B cell (primary cell): ENCODE measurements around the gene AKR1B1. TPM values are rescaled to one million over a fixed set of nuclear protein-coding genes. Genes with fewer than 3 reads are reported as not detected.

Source experiments
- ATAC-seq: fragments of 200-7000 bp; cut with Tn5 transposase; one replicate; pipeline ENCODE4 v1.10.0; 2021; ENCODE audit warnings: low read depth, mild to moderate bottlenecking, moderate number of reproducible peaks, moderate library complexity
- CTCF ChIA-PET: fragments of 350-600 bp; sonication (Branson Sonifier 250); formaldehyde crosslinking; loops from one replicate; lab custom pipeline; 2021; ENCODE audit warnings: antibody characterized with exemption, inconsistent platforms; lab: Charles Lee
- POLR2A ChIA-PET: fragments of 350-600 bp; sonication (Branson Sonifier 250); formaldehyde crosslinking; loops from one replicate; lab custom pipeline; 2021; ENCODE audit warnings: antibody characterized with exemption; lab: Charles Lee
- DNase-seq: peaks from one replicate; pipeline ENCODE4 v3.0.0; 2013
- H2AFZ ChIP-seq: 2 replicates; pipeline ENCODE4 v1.6.1; 2012; ENCODE audit warnings: mild to moderate bottlenecking, low read depth, low read length; ENCODE audit not compliant: insufficient read depth, poor library complexity, severe bottlenecking
- H3K27ac ChIP-seq, 2 donors: 1 replicate in 1 of 2; 2 replicates in 1 of 2; pipeline ENCODE4 v1.5.1; 2012 to 2013; ENCODE audit warnings: low read length in 2 of 2, mild to moderate bottlenecking in 2 of 2, moderate library complexity in 1 of 2
- H3K27me3 ChIP-seq, 4 experiments: fragments of 200-600 bp in 1 of 4; sonication (generic) in 1 of 4; replicated peaks in 1 of 4; 1 replicate in 2 of 4; 2 replicates in 2 of 4; pipeline versions ENCODE4 v1.6.1 to v1.7.0; 2013 to 2016; ENCODE audit warnings: low read length in 3 of 4, mild to moderate bottlenecking in 2 of 4, mixed read lengths in 1 of 4, moderate library complexity in 1 of 4; ENCODE audit not compliant: insufficient read depth in 4 of 4, control insufficient read depth in 3 of 4; ENCODE audit errors: control extremely low read depth in 1 of 4
- H3K36me3 ChIP-seq, 2 experiments: replicated peaks in 1 of 2; 1 replicate in 1 of 2; 2 replicates in 1 of 2; pipeline versions ENCODE4 v1.6.1 to v1.7.1; 2013; ENCODE audit warnings: low read length in 1 of 2; ENCODE audit not compliant: insufficient read depth in 2 of 2, control insufficient read depth in 1 of 2; ENCODE audit errors: control extremely low read depth in 1 of 2, extremely low read depth in 1 of 2
- H3K4me1 ChIP-seq, 2 donors: fragments of 200-600 bp in 1 of 2; sonication (generic) in 1 of 2; 1 replicate in 1 of 2; 2 replicates in 1 of 2; pipeline versions ENCODE4 v1.5.1 to v1.6.1; 2013 to 2017; ENCODE audit warnings: low read length in 2 of 2; ENCODE audit not compliant: control insufficient read depth in 2 of 2, insufficient read depth in 2 of 2
- H3K4me2 ChIP-seq: replicated peaks from 2 replicates; pipeline ENCODE3; 2012; ENCODE audit warnings: mild to moderate bottlenecking, low read depth, low read length; ENCODE audit not compliant: poor library complexity, severe bottlenecking
- H3K4me3 ChIP-seq, 5 experiments: fragments of 200-600 bp in 1 of 5; sonication (generic) in 1 of 5; 1 replicate in 3 of 5; 2 replicates in 2 of 5; pipeline versions ENCODE4 v1.5.1 to v1.7.0; 2011 to 2016; ENCODE audit warnings: low read length in 4 of 5, mild to moderate bottlenecking in 4 of 5, low read depth in 2 of 5, control low read depth in 1 of 5, moderate library complexity in 1 of 5; ENCODE audit not compliant: insufficient read depth in 1 of 5; ENCODE audit errors: control extremely low read depth in 1 of 5, extremely low read depth in 1 of 5
- H3K79me2 ChIP-seq: fragments of 200-600 bp; sonication (generic); one replicate; pipeline ENCODE4 v1.6.0; 2016; ENCODE audit warnings: low read length; ENCODE audit not compliant: control insufficient read depth, insufficient read depth
- H3K9ac ChIP-seq: fragments of 200-600 bp; sonication (generic); 2 replicates; pipeline ENCODE4 v1.6.1; 2017; ENCODE audit warnings: mild to moderate bottlenecking, low read length, moderate library complexity
- H3K9me3 ChIP-seq, 3 donors: one replicate each; pipeline versions ENCODE4 v1.6.1 to v1.7.1; 2013; ENCODE audit warnings: low read length in 2 of 3; ENCODE audit not compliant: control insufficient read depth in 2 of 3, insufficient read depth in 1 of 3; ENCODE audit errors: control extremely low read depth in 1 of 3
- H4K20me1 ChIP-seq: 2 replicates; pipeline ENCODE4 v1.6.0; 2012; ENCODE audit warnings: mild to moderate bottlenecking, low read length; ENCODE audit not compliant: insufficient read depth, control insufficient read depth, poor library complexity, severe bottlenecking
- H3K27ac Mint-ChIP-seq: one replicate; pipeline ENCODE4 v1.8.0; 2021; ENCODE audit warnings: mixed read lengths
- H3K27me3 Mint-ChIP-seq: one replicate; pipeline ENCODE4 v1.8.0; 2021; ENCODE audit warnings: mixed read lengths
- H3K4me1 Mint-ChIP-seq: one replicate; pipeline ENCODE4 v1.8.0; 2021; ENCODE audit warnings: mixed read lengths
- H3K4me3 Mint-ChIP-seq: one replicate; pipeline ENCODE4 v1.8.0; 2021; ENCODE audit warnings: mixed read lengths
- H3K9me3 Mint-ChIP-seq: one replicate; pipeline ENCODE4 v1.8.0; 2022; ENCODE audit warnings: mixed read lengths; ENCODE audit not compliant: insufficient read depth
- EZH2 ChIP-seq: IDR thresholded peaks from 2 replicates; pipeline ENCODE4 v1.6.1; 2012; ENCODE audit warnings: borderline replicate concordance, low read depth, mild to moderate bottlenecking, moderate library complexity, low read length; ENCODE audit not compliant: insufficient read depth, poor library complexity, severe bottlenecking
- WGBS: methylation state at CpG from one replicate; pipeline ENCODE4 v1.1.5; 2013; ENCODE audit warnings: missing lambda C conversion rate; ENCODE audit not compliant: insufficient coverage; 5-methylcytosine and 5-hydroxymethylcytosine counted together
- intact Hi-C: fragments of 100-400 bp; cut with micrococcal nuclease; formaldehyde crosslinking; loops from one replicate; pipeline ENCODE4 v1.10.0; 2022
- polyA plus RNA-seq: library from polyadenylated mRNA; depleted of rRNA; stranded (reverse); fragments of >200 nt; gene quantifications from 2 replicates; pipeline ENCODE4 v1.2.3, GENCODE V29; 2012
- total RNA-seq, 2 donors: library from RNA; stranded (reverse); fragments of 120-200 nt in 1 of 2; gene quantifications; 1 replicate in 1 of 2; 2 replicates in 1 of 2; pipeline versions ENCODE4 v1.2.3 to v1.2.4, GENCODE V29; 2013 to 2022
- TF ChIP-seq, protein P1 (sequence below): fragments of 200-600 bp; IDR thresholded peaks from one replicate; pipeline ENCODE4 v1.8.0; 2022; ENCODE audit warnings: antibody characterized with exemption, mild to moderate bottlenecking

Gene AKR1B1
- total and polyA plus RNA-seq, 2 donors (not counting 1 experiment from before 2014, with no cell fraction given): 82.9 to 89.6 TPM

DNA sequence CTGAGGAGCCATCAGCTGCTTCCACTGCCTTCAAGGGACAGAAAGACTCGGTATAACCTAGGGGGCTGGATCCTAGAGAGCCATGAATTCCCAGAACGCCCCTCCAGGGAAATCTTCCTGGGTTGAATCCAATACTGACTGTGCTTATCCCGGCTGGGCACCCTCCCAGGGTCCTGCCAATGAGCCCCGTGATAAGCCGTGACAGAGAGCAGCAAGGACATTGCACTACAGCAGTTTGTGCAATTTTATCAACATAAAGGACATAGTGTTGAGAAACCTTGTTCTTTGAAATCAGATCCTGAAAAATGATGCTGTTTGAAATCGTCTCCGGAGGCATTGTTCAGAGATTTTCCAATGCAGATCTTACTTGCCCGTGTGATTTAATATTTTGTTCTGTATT, 18.8 kb downstream of the AKR1B1 start:
- ChIA-PET POLR2A (no interaction called here), CTCF (interaction anchor here (1.2 kb wide), 1 partner anchor 8 kb away, joined by 3 read pairs; no protein-coding TSS in a partner anchor)
- Histone ChIP-seq H3K4me2 (no peak overlapping the region), H3K27me3 (no peaks in the 10 kb centered on the region), H3K4me3 (no peak overlapping the region), H3K79me2 (no peaks in the 10 kb centered on the region), H3K36me3 (peaks cover 0 to 40% of the 10 kb centered on the region in 2 experiments), H3K4me1 (no peaks in the 10 kb centered on the region), H3K27ac (no peak overlapping the region), H2AFZ (no peak overlapping the region), H3K9me3 (peaks cover 0 to 4% (median 0%) of the 10 kb centered on the region in 3 donors), H3K9ac (no peak overlapping the region), H4K20me1 (no peaks in the 10 kb centered on the region)
- 98% methylated on average over 7 of the region's 8 CpGs for WGBS
- intact Hi-C loops: no loop called here
- no peaks in the 10 kb centered on the region for H3K4me1 Mint-ChIP-seq
- H3K27me3 Mint-ChIP-seq: no peaks in the 10 kb centered on the region
- no peak overlapping the region for H3K4me3 Mint-ChIP-seq
- ATAC-seq (no peak), DNase-seq (no peak)
- H3K9me3 Mint-ChIP-seq: no peaks in the 10 kb centered on the region
- TF ChIP-seq EZH2: no peak
- TF ChIP-seq, protein P1, sequence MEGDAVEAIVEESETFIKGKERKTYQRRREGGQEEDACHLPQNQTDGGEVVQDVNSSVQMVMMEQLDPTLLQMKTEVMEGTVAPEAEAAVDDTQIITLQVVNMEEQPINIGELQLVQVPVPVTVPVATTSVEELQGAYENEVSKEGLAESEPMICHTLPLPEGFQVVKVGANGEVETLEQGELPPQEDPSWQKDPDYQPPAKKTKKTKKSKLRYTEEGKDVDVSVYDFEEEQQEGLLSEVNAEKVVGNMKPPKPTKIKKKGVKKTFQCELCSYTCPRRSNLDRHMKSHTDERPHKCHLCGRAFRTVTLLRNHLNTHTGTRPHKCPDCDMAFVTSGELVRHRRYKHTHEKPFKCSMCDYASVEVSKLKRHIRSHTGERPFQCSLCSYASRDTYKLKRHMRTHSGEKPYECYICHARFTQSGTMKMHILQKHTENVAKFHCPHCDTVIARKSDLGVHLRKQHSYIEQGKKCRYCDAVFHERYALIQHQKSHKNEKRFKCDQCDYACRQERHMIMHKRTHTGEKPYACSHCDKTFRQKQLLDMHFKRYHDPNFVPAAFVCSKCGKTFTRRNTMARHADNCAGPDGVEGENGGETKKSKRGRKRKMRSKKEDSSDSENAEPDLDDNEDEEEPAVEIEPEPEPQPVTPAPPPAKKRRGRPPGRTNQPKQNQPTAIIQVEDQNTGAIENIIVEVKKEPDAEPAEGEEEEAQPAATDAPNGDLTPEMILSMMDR: no peak
- no peak overlapping the region for H3K27ac Mint-ChIP-seq

DNA sequence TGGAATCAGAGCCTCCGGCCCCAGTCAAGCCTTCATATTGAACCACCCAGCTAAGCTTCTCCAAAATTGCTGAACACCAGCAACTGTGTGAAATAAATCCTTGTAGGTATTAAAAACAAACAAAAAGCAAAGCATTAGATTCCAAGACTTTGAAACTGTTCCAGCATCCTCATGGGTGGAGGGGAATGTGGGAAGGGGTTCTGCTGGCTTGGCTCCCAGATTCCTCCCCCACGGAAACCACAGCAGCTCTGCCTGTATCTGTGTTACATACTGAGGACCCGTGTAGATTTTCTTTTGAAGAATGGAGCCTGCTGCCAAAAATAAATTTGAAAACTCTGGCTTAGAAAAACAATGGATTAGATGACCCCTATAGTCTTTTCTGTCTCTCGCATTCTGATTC, 20.0 kb downstream of the AKR1B1 start:
- CTCF ChIA-PET: interaction anchor here (1.4 to 1.5 kb wide), 2 partner anchors 19 to 78 kb away, joined by 4 read pairs; no protein-coding TSS in a partner anchor
- H3K4me3 Mint-ChIP-seq: no peak overlapping the region

More for the DNA sequence above, 20.0 kb downstream of the AKR1B1 start:
- no peak for DNase-seq
- no CpG with 5 or more reads among the region's 4 CpGs for WGBS
- Histone ChIP-seq H3K36me3 (peaks cover 0 to 30% of the 10 kb centered on the region in 2 experiments), H3K79me2 (no peaks in the 10 kb centered on the region), H3K27ac (no peak overlapping the region), H3K27me3 (no peaks in the 10 kb centered on the region), H3K9ac (no peak overlapping the region), H3K4me2 (no peak overlapping the region), H3K4me3 (no peak overlapping the region), H2AFZ (no peak overlapping the region), H4K20me1 (no peaks in the 10 kb centered on the region), H3K9me3 (peaks cover 0 to 4% (median 0%) of the 10 kb centered on the region in 3 donors), H3K4me1 (peaks cover under 1% of the 10 kb centered on the region in 2 donors)
- intact Hi-C loops: no loop called here
- Mint-ChIP-seq H3K9me3 (no peaks in the 10 kb centered on the region), H3K27me3 (no peaks in the 10 kb centered on the region), H3K4me1 (peaks cover 2% of the 10 kb centered on the region), H3K27ac (no peak overlapping the region)
- TF ChIP-seq EZH2: no peak
- TF ChIP-seq, protein P1: no peak
- POLR2A ChIA-PET: no interaction called here
- ATAC-seq: no peak
